ENCODE results near the gene DNAH5. TPM values are rescaled to one million over a fixed set of nuclear protein-coding genes. Genes with fewer than 3 reads are reported as not detected.

Gene DNAH5
- polyA plus RNA-seq, 3 donors, result 2.5 to 2.9 (median 2.5) TPM

DNA sequence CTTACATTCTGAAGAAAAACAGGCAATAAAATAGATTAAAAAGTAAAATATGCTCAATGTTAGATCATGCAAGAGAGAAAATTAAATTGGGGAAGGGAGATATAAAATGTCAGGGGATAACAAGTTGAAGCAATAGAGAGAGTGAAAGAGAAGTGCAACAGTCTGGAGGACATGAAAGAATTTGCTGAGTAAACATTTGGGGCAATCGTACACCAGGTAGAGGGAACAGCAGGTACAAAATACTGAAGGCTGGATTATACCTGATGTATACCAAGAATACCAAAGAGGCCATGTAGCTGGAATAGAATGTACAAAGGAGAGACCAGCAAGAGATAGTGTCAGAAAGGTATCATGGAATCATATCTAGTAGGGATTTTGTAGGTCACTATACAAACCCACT is 300.8 kb downstream of the DNAH5 start:
- DNase-seq (ENCODE audit: low read depth in 3 of 3, low spot score in 2 of 3), result no peak

DNA sequence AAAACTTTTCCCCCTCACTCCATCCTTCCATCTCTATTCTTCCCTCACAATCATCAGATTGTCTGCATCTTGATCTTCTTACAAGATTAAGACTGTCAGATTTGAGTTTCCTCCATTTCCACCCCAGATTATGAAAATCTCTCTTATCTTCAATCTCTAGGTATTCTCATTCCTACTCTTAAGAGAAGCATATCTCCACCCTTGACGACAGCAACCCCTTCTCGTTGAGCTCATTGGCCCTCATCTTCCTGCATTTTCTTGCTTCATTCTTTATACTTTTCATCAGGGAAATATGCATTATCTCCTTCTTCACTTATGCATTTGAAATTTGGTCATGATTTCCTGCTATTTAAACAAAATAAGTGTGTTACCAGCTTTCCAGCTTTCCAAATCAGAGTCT is 301.3 kb downstream of the DNAH5 start:
- DNase-seq (ENCODE audit: low read depth in 3 of 3, low spot score in 2 of 3), result no peak

Other genes starting within 250 kb of the DNAH5 start
- 100 to 1,000 TPM in 1 of 3 donors, 10 to 100 TPM in 2; 83.4 to 102 (median 96.1) TPM for gene TRIO, start 198.7 kb upstream of the DNAH5 start, polyA plus RNA-seq (ENCODE audit: insufficient read length in 3 of 3)

Data from right renal cortex interstitium (tissue), 3 donors.